Renal cortex interstitium (tissue), 15 donors: Measurements from ENCODE around the gene WFDC8. TPM values are rescaled to one million over a fixed set of nuclear protein-coding genes. Genes with fewer than 3 reads are reported as not detected.
"Not testable (repeated sequence)": the region's sequence is repeated elsewhere in the genome, so short reads cannot be mapped to it uniquely, and the experiment has no call there.

ENCODE experiments used
- DNase-seq, 11 donors: peaks; one replicate each; pipeline ENCODE4 v3.0.0-alpha.2; 2013; ENCODE audit warnings: low read depth in 9 of 11, low spot score in 4 of 11; ENCODE audit errors: extremely low read depth in 1 of 11
- long read RNA-seq, 16 experiments: transcript quantifications; one replicate each; lab custom pipeline, GENCODE V29; 2026
- polyA plus RNA-seq, 3 donors: library from polyadenylated mRNA; unstranded; fragments of 120-200 nt; gene quantifications; one replicate each; pipeline ENCODE4 v1.2.1, GENCODE V29; 2013; ENCODE audit not compliant: insufficient read length in 3 of 3

Gene WFDC8
- under 1 TPM in 1 of 3 donors, not detected in 2; 0.36 TPM for polyA plus RNA-seq
- long read RNA-seq, donor 1 = 0 reads
- long read RNA-seq, donor 2 = 0 reads
- long read RNA-seq, donor 3 = 0 reads
- long read RNA-seq, donor 4 = 0 reads
- long read RNA-seq, donor 5 = 0 reads
- long read RNA-seq, donor 6 = 0 reads
- long read RNA-seq, donor 7 = 0 reads
- long read RNA-seq, donor 8 = 0 reads
- long read RNA-seq, donor 9 = 0 reads
- long read RNA-seq, donor 10 = 0 reads
- long read RNA-seq, donor 11 = 0 reads
- long read RNA-seq, donor 12 = 0 reads
- long read RNA-seq, donor 13 = 0 reads
- long read RNA-seq, donor 14 = 0 reads
- long read RNA-seq, donor 15 = 0 reads
- long read RNA-seq, donor 16 = 0 reads

DNA sequence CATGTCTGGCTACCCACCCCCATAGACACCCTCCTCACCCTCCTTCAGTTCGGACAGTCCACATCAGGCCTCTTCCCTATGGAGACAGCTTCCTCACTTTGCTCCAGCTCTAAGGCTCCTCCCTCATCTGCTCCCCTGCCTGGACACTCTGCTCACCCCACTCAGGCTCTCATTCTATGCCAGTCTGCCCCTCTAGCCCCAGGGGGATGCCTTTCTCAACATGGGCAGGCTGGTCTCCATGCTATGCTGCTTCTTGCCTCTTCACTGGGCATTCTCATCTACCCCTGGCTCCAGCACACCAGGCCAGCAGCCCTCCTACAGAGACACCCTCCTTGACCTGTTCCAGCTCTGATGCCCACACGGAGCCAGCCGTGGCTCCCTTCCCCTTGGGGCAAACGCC is at the start of gene WFDC8:
TSS of gene WFDC8 (minus strand) at position 101 of the 400 bp plus-strand sequence. CDS start at position 64, 37 bp downstream.
- no peak for DNase-seq

DNA sequence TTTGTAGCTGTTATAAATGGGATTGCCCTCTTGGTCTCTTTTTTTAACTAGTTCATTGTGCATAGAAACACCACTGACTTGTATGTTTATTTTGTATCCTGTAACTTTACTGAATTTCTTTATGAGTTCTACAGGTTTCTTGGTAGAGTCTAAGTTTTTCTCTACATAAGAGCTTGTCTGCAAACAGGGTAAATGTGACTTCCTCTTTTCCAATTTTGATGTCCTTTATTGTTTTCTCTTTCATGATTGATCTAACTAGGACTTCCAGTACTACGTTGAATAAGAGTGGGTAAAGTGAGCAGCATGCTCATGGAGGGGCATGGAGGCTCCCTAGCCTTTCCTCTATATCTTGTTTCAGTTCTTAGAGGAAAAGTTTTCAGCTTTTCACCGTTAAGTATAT is 47.5 kb upstream of the WFDC8 start:
- no peak for DNase-seq

DNA sequence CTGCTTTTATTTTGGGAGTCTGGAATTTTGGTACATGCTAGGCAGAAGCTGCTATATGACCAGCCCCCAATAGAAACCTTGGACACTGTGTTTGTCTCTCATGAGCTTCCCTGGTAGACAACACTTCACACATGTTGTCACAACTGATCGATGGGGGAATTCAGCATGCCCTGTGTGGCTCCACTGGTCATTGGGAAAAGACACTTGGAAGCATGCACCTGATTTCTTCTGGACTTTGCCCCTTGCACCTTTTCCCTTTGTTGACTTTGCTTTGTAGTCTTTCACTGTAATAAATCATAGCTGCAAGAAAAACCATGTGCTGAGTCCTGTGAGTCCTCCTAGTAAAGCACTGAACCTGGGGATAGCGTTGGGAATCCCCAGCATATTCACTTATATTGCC is 42.5 kb upstream of the WFDC8 start:
- DNase-seq = no peak

DNA sequence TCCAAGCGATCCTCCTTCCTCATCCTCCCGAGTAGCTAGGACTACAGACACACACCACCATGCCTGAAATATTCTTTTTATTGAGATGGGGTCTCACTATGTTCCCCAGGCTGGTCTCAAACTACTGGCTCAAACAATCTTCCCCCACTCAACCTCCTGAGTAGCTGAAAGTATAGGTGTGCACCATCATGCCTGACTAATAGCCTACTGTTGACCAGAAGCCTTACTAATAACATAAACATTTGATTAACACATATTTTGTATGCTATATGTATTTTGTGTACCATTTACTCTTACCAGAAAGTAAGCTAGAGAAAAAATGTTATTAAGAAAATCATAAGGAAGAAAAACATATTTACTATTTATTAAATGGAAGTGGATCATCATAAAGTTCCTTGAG is 38.5 kb upstream of the WFDC8 start:
- no peak for DNase-seq

DNA sequence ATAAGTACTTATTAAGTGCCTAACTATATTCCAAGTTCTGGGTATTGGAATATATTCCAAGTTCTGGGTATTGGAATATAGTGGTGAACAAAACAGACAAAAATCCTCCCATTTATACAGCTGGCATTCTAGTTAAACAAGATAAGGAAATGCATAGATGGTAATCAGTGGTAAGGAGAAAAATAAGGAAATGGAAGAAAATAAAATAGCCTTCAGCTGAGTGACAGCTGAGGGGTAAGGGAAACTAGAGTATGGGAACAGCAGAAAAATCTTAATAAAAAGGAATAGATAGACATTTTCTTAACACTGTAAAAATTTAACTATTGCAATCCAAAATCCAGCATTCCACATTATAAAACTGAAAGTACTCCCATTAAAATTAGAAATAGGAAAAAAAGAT is 33.2 kb upstream of the WFDC8 start:
- DNase-seq = no peak

DNA sequence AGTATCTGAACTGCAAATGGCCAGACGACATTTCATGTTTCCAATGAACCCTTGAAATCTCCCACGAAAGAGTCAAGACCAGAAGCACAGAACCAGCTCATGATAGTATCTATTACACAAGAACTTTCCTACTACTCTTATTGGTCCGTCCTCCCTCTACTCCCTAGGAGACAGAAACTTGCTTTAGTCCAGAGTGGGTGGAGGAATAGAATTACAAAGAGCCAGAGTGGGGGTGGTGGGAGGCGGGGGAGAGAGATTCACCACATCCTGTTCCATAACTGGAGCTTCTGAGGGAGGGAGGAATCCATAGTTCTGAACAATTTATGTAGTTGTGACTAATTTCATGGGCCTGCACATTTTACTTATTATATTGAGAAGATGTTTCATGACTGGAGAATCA is 32.0 kb upstream of the WFDC8 start:
- DNase-seq = peak in 2 of 11 donors; percentile 4 to 7

DNA sequence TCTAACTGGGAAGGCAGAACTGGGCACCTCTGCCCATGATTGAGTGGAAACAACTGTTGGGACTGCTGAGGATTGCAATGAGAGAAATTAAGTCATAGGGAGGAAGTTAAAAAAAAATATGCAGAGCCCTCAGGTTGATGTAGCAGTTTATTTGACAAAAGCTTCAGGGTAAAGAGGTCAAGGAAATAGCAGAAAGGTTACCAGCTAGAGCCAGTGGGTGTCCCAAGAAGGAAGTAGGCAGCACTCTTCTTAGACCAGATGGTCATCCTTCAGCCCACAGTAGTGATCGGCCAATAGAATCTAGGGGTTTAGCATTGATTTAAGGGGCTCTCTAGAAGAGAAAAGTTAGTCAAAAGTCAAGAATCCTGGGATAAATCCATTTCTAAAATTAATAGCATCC is 28.7 kb upstream of the WFDC8 start:
- no peak for DNase-seq

DNA sequence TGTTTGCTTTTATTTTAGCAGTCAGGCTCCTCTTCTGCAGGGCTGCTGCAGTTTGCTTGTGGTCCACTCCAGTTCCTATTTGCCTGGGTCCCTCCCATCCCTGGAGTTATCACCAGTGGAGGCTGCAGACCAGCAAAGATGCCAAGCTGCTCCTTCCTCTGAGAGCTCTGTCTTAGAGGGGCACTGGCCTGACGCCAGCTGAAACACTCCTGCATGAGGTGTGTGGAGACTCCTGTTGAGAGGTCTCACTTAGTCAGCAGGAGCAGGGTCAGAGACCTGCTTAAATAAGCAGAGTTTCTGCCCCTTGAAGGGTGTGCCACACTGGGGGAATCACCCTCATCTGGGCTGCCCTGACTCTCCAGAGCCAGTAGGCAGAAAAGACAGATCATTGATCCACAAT is 16.2 kb upstream of the WFDC8 start:
- no peak for DNase-seq

DNA sequence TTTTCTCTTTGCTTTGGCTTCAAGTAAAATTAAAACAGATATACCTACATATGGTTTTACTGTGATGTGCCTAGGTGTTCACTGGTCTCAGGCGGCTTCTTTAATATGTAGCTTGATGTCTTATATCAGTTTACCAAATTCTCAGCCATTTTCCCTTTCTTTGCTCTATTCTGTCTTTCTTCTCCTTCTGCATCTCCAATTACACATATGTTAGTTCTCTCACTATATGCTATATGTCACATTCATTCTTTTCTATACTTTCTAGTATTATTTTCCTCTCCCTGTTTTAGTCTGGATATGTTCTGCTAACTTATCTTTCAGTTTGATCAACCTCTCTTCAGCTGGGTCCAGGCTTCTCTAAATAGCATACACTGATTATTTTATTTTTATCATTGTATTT is 14.4 kb upstream of the WFDC8 start:
- DNase-seq = no peak

DNA sequence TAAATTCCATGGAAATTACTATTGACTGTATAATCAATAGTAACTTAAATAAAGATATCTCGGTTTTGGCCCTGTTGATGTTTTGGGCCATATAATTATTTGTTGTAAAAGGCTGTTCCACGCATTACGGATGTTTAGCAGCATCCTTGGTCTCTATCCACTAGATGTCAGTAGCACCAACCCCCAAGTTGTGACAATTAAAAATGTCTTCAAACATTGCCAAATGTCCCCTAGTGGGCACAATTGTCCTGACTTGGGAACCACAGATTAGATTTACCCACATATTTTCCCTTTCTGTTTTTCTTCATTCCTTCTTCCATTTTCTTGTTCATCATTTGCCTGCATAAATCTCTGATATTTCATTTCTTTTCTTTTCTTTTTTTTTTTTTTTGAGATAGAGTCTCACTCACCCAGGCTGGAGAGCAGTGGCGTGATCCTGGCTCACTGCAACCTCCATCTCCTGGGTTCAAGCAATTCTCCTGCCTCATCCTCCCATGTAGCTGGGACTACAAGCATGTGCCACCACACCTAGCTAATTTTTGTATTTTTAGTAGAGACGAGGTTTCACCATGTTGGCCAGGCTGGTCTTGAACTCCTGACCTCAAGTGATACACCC is 13.6 kb upstream of the WFDC8 start:
- DNase-seq = peak in 4 of 11 donors; percentile 12 to 20 (median 14)

DNA sequence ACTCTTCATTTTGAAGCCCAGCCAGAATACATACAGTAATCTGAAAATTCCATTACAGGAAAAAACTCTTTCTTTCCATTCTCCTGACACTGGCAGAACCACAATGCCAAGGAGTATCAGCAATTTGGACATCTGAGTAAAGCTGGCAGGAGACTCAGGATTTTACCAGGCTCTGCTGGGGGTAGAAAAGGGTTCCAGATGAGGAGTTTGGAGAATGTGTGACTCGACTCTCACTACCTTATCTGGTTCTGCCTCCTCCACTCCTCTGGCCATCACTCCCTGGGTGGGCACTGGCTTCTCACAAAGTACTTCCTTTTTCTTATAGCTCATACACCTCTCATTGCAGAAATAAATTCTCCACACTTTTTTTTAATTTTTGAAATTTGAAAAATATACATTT is 10.6 kb upstream of the WFDC8 start:
- no peak for DNase-seq

DNA sequence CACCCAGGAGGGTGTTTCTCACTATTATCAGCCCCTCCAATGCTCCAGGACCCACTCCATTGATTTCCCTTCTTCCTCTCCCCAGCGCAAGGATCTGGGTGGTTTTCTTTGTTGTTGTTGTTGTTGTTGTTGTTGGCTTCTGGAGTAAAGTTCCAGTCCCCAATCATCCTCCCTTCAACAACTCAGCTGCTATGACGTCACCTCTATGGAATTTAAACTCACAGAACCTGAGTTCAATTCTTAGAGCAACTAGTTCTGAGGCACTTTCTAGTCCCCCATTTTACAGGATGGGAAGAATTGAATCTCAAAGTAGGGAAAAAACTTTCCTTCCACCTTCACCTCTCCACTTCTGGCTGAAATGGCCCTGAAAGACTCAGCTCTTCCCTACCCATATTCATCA is 9.7 kb upstream of the WFDC8 start:
- no peak for DNase-seq

DNA sequence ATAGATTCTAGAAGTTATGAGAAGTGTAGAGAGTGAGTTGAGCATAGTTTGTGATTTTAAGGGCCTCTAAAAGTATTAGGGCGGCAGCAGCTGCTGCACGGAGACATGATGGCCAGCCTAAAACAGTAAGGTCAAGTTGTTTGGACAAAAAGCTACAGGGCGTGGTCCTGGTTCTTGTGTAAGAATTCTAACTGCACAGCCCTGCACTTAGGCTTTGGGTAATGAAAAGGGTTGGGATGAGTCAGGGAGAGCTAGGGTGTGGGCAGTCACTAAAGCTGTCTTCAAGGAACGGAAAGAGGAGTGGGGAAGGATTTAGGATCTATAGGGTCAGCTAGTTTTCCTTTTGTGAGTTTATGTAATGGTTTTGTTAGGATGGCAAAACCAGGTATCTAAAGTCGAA is 6.9 kb upstream of the WFDC8 start:
- not testable (repeated sequence) for DNase-seq

DNA sequence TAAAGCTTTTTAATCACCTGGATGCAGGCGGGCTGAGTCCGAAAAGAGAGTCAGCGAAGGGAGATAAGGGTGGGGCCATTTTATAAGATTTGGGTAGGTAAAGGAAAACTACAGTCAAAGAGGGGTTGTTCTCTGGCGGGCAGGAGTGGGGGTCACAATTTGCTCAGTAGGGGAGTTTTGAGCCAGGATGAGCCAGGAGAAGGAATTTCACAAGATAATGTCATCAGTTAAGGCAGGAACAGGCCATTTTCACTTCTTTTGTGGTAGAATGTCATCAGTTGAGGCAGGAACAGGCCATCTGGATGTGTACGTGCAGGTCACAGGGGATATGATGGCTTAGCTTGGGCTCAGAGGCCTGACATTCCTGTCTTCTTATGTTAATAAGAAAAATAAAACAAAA is 5.2 kb upstream of the WFDC8 start:
- DNase-seq = not testable (repeated sequence)

DNA sequence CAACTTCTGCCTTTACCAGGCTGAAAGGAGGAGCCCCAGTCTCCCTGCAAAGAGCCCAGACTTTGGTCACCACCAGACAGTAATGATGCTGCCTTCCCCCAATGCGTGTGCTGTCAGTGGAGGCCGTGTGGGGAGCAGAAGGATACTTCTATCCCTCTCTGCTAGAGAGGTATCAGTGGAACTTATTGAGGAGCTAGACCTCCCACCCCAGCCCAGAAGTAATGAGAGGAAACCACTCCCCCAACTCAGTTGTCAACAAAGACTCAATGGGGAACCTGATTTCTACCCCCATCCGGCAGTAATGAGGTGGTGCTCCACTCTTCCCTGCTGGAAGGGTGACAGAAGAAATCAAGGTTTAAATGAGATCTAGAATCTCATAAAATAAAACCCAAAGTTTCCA is 4.4 kb upstream of the WFDC8 start:
- no peak for DNase-seq

DNA sequence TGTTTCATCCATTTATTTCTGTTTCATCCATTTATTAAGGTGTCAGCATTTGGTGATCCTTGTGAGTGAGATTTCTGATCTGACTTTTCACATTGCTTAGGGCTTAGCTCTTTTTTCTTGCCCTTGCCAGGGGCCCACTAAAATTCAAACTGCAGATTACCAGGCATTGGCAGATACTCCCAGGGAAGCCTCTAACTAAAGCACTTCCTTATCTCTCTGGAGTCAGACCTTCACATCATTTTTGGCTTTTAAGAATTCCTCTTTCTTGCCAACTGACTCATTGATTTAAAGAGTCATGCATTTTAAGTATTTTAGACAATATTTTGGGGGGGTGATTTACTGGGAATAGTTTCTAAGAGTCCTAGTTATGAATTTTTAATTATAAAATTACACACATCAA is 2.6 kb upstream of the WFDC8 start:
- DNase-seq = no peak

DNA sequence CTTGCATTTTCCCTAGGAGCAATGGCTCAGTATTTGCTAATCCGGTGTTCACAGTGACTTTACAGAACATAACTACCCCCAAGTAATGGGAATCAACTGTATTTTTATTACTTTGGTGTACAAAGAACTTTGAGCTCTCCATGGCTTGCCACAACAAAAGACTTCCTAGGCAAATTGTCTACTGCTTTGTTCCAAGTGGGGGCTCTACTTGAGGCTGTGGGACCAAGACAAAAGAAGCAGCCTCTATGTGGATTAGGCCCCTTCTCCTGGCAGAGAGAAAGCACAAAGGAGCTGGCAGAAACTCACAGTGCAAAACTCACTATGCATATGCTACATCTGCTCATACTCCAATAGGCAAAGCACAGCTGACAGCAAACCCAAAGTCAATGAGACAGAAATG is 853 bp downstream of the WFDC8 start:
- DNase-seq = no peak

DNA sequence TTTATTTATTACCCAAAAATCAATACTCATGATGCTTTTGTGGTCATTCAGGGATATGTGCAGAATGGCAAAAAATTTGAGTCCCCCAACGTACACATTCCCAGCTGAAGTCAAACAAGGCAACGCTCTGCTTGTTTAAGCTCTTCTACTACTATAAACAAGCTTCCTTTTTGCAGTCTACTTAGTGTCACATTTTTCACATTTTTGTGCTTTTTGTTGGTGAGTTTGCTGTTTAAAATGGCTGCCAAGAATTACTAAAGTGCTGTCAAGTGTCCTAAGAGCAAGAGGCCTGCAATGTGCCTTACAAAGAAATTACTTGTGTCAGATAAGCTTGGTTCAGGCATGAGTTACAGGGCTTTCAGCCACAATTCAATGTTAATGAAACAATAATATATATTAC is 2.1 kb downstream of the WFDC8 start:
- DNase-seq = peak in 10 of 11 donors; percentile 9 to 42 (median 14)

DNA sequence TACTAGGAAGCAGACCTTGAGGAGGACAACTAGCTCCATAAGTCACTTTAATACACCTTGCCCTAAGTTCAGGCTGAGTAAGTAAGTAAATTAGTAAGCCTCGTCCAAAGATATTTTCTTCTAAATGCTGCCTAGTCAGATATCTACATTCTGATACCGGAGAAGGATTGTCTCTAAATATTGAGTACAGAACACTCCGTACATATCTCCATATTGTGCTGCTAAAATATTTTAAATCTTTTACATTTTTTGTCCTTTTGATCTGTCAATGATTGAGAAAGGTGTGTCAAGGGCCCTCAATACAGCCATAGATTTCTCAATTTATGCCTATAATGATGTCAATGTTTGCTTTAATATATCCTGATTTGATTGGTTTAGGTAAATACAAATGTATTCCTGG is 3.2 kb downstream of the WFDC8 start:
- DNase-seq = no peak

DNA sequence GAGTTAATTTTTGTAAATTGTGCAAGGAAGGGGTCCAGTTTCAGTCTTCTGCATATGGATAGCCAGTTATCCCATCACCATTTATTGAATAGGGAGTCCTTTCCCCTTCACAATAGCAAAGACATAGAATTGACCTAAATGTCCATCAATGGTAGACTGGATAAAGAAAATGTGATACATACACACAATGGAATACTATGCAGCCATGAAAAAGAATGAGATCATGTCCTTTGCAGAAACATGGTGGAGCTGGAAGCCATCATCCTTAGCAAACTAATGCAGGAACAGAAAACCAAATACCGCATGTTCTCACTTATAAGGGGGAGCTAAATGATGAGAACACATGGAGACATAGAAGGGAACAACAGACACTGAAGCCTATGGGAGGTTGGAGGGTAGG is 9.4 kb downstream of the WFDC8 start:
- DNase-seq = not testable (repeated sequence)

DNA sequence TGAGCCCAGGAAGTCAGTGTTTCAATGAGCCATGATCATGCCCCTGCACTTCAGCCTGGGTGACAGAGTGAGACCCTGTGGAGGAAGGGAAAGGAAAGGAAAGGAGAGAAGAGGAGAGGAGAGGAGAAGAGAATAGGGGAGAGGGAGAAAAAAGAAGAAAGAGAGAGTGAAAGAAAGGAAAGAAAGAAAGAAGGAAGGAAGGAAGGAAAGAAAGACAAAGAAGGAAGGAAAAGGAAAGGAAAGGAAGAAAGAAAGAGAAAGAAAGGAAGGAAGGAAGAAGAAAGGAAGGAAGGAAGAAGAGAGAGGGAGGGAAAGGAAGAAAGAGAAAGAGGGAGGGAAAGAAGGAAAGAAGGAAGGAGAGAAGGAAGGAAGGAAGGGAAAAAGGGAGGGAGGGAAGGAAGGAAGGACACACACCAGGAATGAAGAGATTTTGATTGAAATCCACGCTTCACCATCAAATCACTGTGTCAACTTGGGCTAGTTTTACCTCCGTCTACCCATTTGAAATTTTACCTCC is 14.3 kb downstream of the WFDC8 start:
- no peak for DNase-seq
